Left ventricle myocardium inferior (tissue), 1 donor: ENCODE measurements around the gene FAM234A. TPM values are rescaled to one million over a fixed set of nuclear protein-coding genes. Genes with fewer than 3 reads are reported as not detected.
"Not testable (repeated sequence)": the region's sequence is repeated elsewhere in the genome, so short reads cannot be mapped to it uniquely, and the experiment has no call there.

Experiments
- DNase-seq: peaks from one replicate; pipeline ENCODE4 v3.0.0-alpha.2; 2020
- H3K27ac ChIP-seq: fragments of 200-600 bp; replicated peaks from 2 replicates; pipeline ENCODE4 v1.8.0; 2021
- H3K27me3 ChIP-seq: fragments of 200-600 bp; 2 replicates; pipeline ENCODE4 v1.8.0; 2021; ENCODE audit warnings: low read depth
- H3K36me3 ChIP-seq: fragments of 200-600 bp; 2 replicates; pipeline ENCODE4 v1.8.0; 2021
- H3K4me1 ChIP-seq: fragments of 200-600 bp; 2 replicates; pipeline ENCODE4 v1.8.0; 2021
- H3K4me3 ChIP-seq: fragments of 200-600 bp; 2 replicates; pipeline ENCODE4 v1.8.0; 2021; ENCODE audit warnings: mild to moderate bottlenecking, moderate library complexity
- H3K9me3 ChIP-seq: fragments of 200-600 bp; replicated peaks from 2 replicates; pipeline ENCODE4 v1.8.0; 2021
- CTCF ChIP-seq: fragments of 200-600 bp; IDR thresholded peaks from 2 replicates; pipeline ENCODE4 v1.8.0; 2021; ENCODE audit warnings: antibody characterized with exemption, mild to moderate bottlenecking, borderline replicate concordance
- intact Hi-C: fragments of 100-400 bp; cut with micrococcal nuclease; formaldehyde crosslinking; loops from one replicate; pipeline ENCODE4 v1.11.0; 2022
- total RNA-seq: library from RNA; stranded (reverse); fragmentation: NEBNext Ultra II Directional; extraction: Animal tissue kit (Norgen Biotek cat#: 25700); gene quantifications from one replicate; pipeline ENCODE4 v1.2.1, GENCODE V29; 2021
- donor health status: DM: no; HTN: yes; CAD: no; lungs with severe emphysema.

Gene FAM234A
- total RNA-seq, 1 donor from 2014 or later = 135 TPM

- Histone ChIP-seq H3K4me3 (no peak overlapping the region), H3K4me1 (peaks cover 20% of the 10 kb centered on the region), H3K36me3 (peaks cover 66% of the 10 kb centered on the region), H3K27me3 (no peaks in the 10 kb centered on the region), H3K9me3 (no peaks in the 10 kb centered on the region), H3K27ac (no peak overlapping the region)
- intact Hi-C loops = no loop called here
- no peak for TF ChIP-seq CTCF
- DNase-seq = no peak
These were observed 20.6 kb downstream of the FAM234A start for GRCh38 chr16:255183-255582.

GRCh38 chr16:258091-258490, 23.5 kb downstream of the FAM234A start:
- intact Hi-C loops, H3K27me3 ChIP-seq, DNase-seq, H3K27ac ChIP-seq, H3K9me3 ChIP-seq, H3K4me3 ChIP-seq: not testable (repeated sequence)
- Histone ChIP-seq H3K36me3 (peaks cover 87% of the 10 kb centered on the region), H3K4me1 (peaks cover 11% of the 10 kb centered on the region)

- no peaks in the 10 kb centered on the region for H3K4me1 ChIP-seq
- no peaks in the 10 kb centered on the region for H3K9me3 ChIP-seq
- H3K27ac ChIP-seq = no peak overlapping the region
- peaks cover 90% of the 10 kb centered on the region for H3K36me3 ChIP-seq
- no peak overlapping the region for H3K4me3 ChIP-seq
- no peak for DNase-seq
- intact Hi-C loops = no loop called here
- TF ChIP-seq CTCF = no peak
- no peaks in the 10 kb centered on the region for H3K27me3 ChIP-seq
These were observed 24.6 kb downstream of the FAM234A start for GRCh38 chr16:259226-259625.

- intact Hi-C loops = no loop called here
- H3K9me3 ChIP-seq = no peaks in the 10 kb centered on the region
- DNase-seq = no peak
- no peak overlapping the region for H3K4me3 ChIP-seq
- peaks cover 90% of the 10 kb centered on the region for H3K36me3 ChIP-seq
- no peak overlapping the region for H3K27ac ChIP-seq
- TF ChIP-seq CTCF = no peak
- H3K27me3 ChIP-seq = no peaks in the 10 kb centered on the region
- H3K4me1 ChIP-seq = no peaks in the 10 kb centered on the region
These were observed 25.2 kb downstream of the FAM234A start for GRCh38 chr16:259814-260253.

- Histone ChIP-seq H3K4me3 (no peak overlapping the region), H3K36me3 (peaks cover 89% of the 10 kb centered on the region), H3K9me3 (no peaks in the 10 kb centered on the region), H3K27me3 (no peaks in the 10 kb centered on the region), H3K4me1 (no peaks in the 10 kb centered on the region), H3K27ac (no peak overlapping the region)
- TF ChIP-seq CTCF = no peak
- intact Hi-C loops = no loop called here
- DNase-seq = no peak
These were observed 25.7 kb downstream of the FAM234A start for GRCh38 chr16:260326-260725.

- intact Hi-C loops = no loop called here
- Histone ChIP-seq H3K4me1 (no peaks in the 10 kb centered on the region), H3K27me3 (no peaks in the 10 kb centered on the region), H3K4me3 (no peak overlapping the region), H3K36me3 (peaks cover 81% of the 10 kb centered on the region), H3K27ac (no peak overlapping the region), H3K9me3 (no peaks in the 10 kb centered on the region)
- DNase-seq = no peak
- no peak for TF ChIP-seq CTCF
These were observed 26.5 kb downstream of the FAM234A start for GRCh38 chr16:261031-261691.
